NCI-H526 treated with DMSO at 0.1 percent for 48 hours (cell line): ENCODE data around the gene VWDE.

ENCODE experiments used
- DNase-seq: peaks from one replicate; lab custom pipeline; 2025; lab: John Stamatoyannopoulos, UW

VWDE gene

GRCh38 chr7:12287901-12288300 lies 115.8 kb downstream of the VWDE start:
- no peak for DNase-seq

DNA sequence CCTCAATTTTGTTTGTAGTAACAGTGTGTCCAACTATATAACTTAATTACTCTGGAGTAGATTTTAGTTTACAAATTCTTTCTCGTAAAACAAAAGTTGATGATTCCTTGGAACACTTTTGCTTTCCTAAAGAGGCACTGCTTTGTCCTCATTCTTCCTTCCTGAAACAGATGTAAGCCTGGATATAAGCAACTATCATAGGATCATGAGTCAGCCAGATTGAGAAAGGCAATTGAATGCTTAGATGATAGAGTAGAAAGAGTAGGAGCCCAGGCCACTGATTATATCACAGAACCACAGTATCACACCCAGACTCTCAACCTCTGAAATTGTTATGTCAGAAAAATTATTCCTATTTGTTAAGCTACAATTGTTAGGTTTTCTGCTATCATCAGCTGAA lies 122.6 kb downstream of the VWDE start:
- no peak for DNase-seq
